ENCODE measurements around the gene ENKUR.

The ENKUR gene

DNA sequence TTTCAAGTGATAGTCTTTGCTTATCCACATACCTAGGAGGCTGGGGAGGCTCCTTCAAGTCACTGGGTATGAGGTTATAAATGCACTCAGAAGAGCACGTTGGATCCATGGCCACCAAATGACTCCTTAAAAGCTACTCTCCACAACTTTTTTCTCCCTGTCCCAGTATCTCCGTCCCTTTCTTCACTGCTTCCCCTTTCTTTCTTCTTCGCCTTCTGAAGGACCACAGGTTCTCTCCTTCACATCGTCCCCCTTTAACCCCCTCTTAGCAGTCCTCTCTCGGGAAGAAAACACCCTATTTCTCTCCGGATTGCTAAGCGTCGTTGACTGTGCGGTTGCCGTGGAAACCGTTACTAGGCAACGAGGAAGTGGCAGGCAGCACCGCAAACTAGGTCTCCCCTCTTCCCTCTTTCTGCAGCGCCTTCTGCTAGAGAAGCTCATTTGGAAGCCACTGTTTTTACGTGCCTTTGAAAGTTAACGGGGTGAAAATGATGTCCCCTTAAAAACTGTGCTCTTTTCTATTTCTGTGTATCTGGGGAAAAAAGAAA lies at the start of gene ENKUR:
TSS of gene ENKUR (minus strand) at position 331 of the 548 bp plus-strand sequence. CDS start at position 109, 222 bp downstream.
- TF ChIP-seq, protein P1, sequence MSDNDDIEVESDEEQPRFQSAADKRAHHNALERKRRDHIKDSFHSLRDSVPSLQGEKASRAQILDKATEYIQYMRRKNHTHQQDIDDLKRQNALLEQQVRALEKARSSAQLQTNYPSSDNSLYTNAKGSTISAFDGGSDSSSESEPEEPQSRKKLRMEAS (IDR thresholded peaks at IDR 0.05): no peak
- TF ChIP-seq FOXM1 (IDR thresholded peaks at IDR 0.05; ENCODE audit: borderline replicate concordance, low read depth): peak; percentile 30; the same call in 1 of the 2 replicates

DNA sequence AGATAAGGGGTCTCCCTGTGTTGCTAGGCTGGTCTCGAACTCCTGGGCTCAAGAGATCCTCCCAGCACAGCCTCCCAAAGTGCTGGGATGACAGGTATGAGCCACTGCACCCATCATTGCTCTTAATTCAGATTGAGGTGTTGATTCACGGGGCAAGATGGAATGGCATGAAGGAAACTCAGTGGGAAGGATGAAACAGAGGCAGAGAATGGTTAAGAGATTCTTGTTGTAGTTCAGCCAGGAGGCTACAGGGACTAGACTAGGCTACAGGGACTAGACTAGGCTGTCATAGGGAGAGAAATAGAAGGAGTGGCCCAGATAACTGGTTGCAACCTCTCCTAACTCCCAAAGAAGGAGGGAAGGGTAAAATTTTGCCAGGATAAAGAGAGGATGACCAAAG lies 48.4 kb upstream of the ENKUR start:
- TF ChIP-seq CEBPB (IDR thresholded peaks at IDR 0.05) (no peak), TEAD4 (IDR thresholded peaks at IDR 0.05) (no peak), USF1 (IDR thresholded peaks at IDR 0.05) (no peak), TCF12 (IDR thresholded peaks at IDR 0.05; ENCODE audit: low read depth) (no peak), RAD21 (IDR thresholded peaks at IDR 0.05; ENCODE audit: low read depth) (no peak), TAF1 (IDR thresholded peaks at IDR 0.05; ENCODE audit: low read depth) (no peak), NFIC (IDR thresholded peaks at IDR 0.05) (no peak), EGR1 (IDR thresholded peaks at IDR 0.05) (no peak)

GRCh38 chr10:25063644-25064043 lies 47.7 kb upstream of the ENKUR start:
- TF ChIP-seq EP300 (IDR thresholded peaks at IDR 0.05; ENCODE audit: borderline replicate concordance): no peak
- TF ChIP-seq, protein P2, sequence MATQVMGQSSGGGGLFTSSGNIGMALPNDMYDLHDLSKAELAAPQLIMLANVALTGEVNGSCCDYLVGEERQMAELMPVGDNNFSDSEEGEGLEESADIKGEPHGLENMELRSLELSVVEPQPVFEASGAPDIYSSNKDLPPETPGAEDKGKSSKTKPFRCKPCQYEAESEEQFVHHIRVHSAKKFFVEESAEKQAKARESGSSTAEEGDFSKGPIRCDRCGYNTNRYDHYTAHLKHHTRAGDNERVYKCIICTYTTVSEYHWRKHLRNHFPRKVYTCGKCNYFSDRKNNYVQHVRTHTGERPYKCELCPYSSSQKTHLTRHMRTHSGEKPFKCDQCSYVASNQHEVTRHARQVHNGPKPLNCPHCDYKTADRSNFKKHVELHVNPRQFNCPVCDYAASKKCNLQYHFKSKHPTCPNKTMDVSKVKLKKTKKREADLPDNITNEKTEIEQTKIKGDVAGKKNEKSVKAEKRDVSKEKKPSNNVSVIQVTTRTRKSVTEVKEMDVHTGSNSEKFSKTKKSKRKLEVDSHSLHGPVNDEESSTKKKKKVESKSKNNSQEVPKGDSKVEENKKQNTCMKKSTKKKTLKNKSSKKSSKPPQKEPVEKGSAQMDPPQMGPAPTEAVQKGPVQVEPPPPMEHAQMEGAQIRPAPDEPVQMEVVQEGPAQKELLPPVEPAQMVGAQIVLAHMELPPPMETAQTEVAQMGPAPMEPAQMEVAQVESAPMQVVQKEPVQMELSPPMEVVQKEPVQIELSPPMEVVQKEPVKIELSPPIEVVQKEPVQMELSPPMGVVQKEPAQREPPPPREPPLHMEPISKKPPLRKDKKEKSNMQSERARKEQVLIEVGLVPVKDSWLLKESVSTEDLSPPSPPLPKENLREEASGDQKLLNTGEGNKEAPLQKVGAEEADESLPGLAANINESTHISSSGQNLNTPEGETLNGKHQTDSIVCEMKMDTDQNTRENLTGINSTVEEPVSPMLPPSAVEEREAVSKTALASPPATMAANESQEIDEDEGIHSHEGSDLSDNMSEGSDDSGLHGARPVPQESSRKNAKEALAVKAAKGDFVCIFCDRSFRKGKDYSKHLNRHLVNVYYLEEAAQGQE (IDR thresholded peaks at IDR 0.05; ENCODE audit: low read depth): no peak
- no peak for TF ChIP-seq TEAD4 (IDR thresholded peaks at IDR 0.05)
- no peak for TF ChIP-seq TAF1 (IDR thresholded peaks at IDR 0.05; ENCODE audit: low read depth)
- no peak for TF ChIP-seq ZBTB7A (IDR thresholded peaks at IDR 0.05; ENCODE audit: low read depth)
- TF ChIP-seq YY1 (IDR thresholded peaks at IDR 0.05; ENCODE audit: low read depth): no peak
- no peak for TF ChIP-seq USF1 (IDR thresholded peaks at IDR 0.05)
- no peak for TF ChIP-seq CEBPB (IDR thresholded peaks at IDR 0.05)
- no peak for TF ChIP-seq RAD21 (IDR thresholded peaks at IDR 0.05; ENCODE audit: low read depth)
- TF ChIP-seq EGR1 (IDR thresholded peaks at IDR 0.05): no peak
- TF ChIP-seq FOXM1 (IDR thresholded peaks at IDR 0.05; ENCODE audit: borderline replicate concordance, low read depth): no peak
- no peak for TF ChIP-seq NFIC (IDR thresholded peaks at IDR 0.05)
- TF ChIP-seq, protein P1 (IDR thresholded peaks at IDR 0.05): no peak
- no peak for TF ChIP-seq TCF12 (IDR thresholded peaks at IDR 0.05; ENCODE audit: low read depth)
- TF ChIP-seq CREB1 (IDR thresholded peaks at IDR 0.05; ENCODE audit: low read depth): no peak

DNA sequence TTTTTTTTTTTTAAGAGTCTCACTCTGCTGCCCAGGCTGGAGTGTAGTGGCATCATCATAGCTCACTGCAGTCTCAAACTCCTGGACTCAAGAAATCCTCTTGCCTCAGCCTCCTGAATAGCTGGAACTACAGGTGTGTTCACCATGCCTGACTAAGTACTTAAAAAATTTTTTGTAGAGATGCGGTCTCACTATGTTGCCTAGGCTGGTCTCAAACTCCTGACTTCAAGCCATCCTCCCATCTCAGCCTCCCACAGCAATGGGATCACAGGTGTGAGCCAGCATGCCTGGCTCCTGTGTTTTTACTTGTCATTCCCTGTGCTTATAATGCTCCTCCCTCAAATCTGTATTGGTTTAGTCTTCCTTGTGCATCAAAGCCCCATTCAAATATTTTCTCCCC lies 47.2 kb upstream of the ENKUR start:
- TF ChIP-seq, protein P2 (IDR thresholded peaks at IDR 0.05; ENCODE audit: low read depth): no peak
- TF ChIP-seq YY1 (IDR thresholded peaks at IDR 0.05; ENCODE audit: low read depth) (no peak), ZBTB7A (IDR thresholded peaks at IDR 0.05; ENCODE audit: low read depth) (no peak), FOXM1 (IDR thresholded peaks at IDR 0.05; ENCODE audit: borderline replicate concordance, low read depth) (no peak), TAF1 (IDR thresholded peaks at IDR 0.05; ENCODE audit: low read depth) (no peak), RAD21 (IDR thresholded peaks at IDR 0.05; ENCODE audit: low read depth) (no peak), TEAD4 (IDR thresholded peaks at IDR 0.05) (no peak), USF1 (IDR thresholded peaks at IDR 0.05) (no peak), CEBPB (IDR thresholded peaks at IDR 0.05) (no peak), CREB1 (IDR thresholded peaks at IDR 0.05; ENCODE audit: low read depth) (no peak), TCF12 (IDR thresholded peaks at IDR 0.05; ENCODE audit: low read depth) (no peak), EGR1 (IDR thresholded peaks at IDR 0.05) (no peak), NFIC (IDR thresholded peaks at IDR 0.05) (no peak), EP300 (IDR thresholded peaks at IDR 0.05; ENCODE audit: borderline replicate concordance) (no peak)
- TF ChIP-seq, protein P1 (IDR thresholded peaks at IDR 0.05): no peak

DNA sequence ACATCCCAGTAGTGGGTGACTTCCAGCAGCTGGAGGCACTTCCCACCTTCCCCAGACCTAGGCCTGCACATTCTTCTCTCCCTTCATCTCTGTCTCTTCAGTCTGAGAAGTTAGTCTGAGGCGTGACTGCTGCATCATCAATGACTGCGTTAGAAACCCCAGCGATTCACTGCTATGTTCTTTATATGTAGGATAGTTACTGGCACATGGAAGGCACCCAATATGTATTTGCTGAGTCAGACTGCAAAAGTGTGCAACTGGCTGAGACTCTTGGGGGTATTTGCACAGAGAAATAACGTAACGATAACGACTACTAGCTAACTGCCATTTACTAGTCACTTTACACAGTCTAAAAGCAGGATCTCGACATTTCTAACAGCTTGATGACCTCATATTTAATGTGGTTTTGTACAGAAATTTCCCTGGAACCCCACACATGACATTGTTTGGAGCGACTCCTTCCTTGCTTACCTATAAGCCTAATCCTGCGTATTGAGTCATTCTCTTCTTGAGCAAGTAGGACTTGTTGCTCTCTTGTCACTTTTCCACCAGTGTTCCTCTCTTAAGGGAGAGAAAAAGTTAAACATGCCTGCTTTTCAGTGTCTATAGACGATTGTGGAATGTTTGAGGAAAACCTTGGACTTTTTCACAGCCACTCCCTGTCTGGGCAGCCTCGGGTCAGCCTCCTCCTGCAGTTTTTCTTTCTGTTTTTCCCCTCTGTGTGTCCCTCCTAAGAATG lies 45.9 kb upstream of the ENKUR start:
- TF ChIP-seq CEBPB (IDR thresholded peaks at IDR 0.05) (no peak), FOXM1 (IDR thresholded peaks at IDR 0.05; ENCODE audit: borderline replicate concordance, low read depth) (no peak), TCF12 (IDR thresholded peaks at IDR 0.05; ENCODE audit: low read depth) (no peak), NFIC (IDR thresholded peaks at IDR 0.05) (no peak), ZBTB7A (IDR thresholded peaks at IDR 0.05; ENCODE audit: low read depth) (no peak), YY1 (IDR thresholded peaks at IDR 0.05; ENCODE audit: low read depth) (no peak), EGR1 (IDR thresholded peaks at IDR 0.05) (no peak), CREB1 (IDR thresholded peaks at IDR 0.05; ENCODE audit: low read depth) (no peak), TAF1 (IDR thresholded peaks at IDR 0.05; ENCODE audit: low read depth) (no peak), TEAD4 (IDR thresholded peaks at IDR 0.05) (no peak), RAD21 (IDR thresholded peaks at IDR 0.05; ENCODE audit: low read depth) (no peak), USF1 (IDR thresholded peaks at IDR 0.05) (no peak)
- TF ChIP-seq, protein P2 (IDR thresholded peaks at IDR 0.05; ENCODE audit: low read depth): no peak
